GM13977 (cell line): Measurements from ENCODE around the gene TXNL4B.

ENCODE experiments used
- DNase-seq: peaks from one replicate; pipeline ENCODE4 v3.0.0; 2012; ENCODE audit warnings: low spot score
- CTCF ChIP-seq: IDR thresholded peaks from 2 replicates; pipeline ENCODE4 v1.5.1; 2012; ENCODE audit warnings: mild to moderate bottlenecking, control low read depth; ENCODE audit not compliant: insufficient read depth; ENCODE audit errors: extremely low read depth, missing control alignments
- in situ Hi-C: fragments of 300-500 bp; cut with MboI; formaldehyde crosslinking; loops from one replicate; pipeline ENCODE4 v1.12.0; 2022; ENCODE audit warnings: low sequenced_read_pairs, low pct_unique_long_range_greater_than_20kb, mixed read lengths, inconsistent platforms; ENCODE audit not compliant: unreplicated experiment

The TXNL4B gene

GRCh38 chr16:72109300-72109699 is 15.9 kb upstream of the TXNL4B start:
- in situ Hi-C loops = no loop called here
- no peak for TF ChIP-seq CTCF

GRCh38 chr16:72108353-72109102 is 15.1 kb upstream of the TXNL4B start:
- in situ Hi-C loops = no loop called here
- TF ChIP-seq CTCF = no peak
- no peak for DNase-seq

More at GRCh38 chr16:72109300-72109699, 15.9 kb upstream of the TXNL4B start:
- DNase-seq = no peak

DNA sequence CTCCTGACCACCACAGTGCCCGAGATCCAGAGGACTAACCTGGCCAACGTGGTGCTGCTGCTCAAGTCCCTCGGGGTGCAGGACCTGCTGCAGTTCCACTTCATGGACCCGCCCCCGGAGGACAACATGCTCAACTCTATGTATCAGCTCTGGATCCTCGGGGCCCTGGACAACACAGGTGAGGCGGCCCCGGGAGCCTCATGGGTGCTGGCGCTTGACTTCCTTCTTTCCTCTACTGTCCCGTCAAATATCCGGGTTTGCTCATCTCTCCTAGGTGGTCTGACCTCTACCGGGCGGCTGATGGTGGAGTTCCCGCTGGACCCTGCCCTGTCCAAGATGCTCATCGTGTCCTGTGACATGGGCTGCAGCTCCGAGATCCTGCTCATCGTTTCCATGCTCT is 14.0 kb upstream of the TXNL4B start:
- DNase-seq = no peak
- TF ChIP-seq CTCF = no peak
- in situ Hi-C loops = no loop called here

DNA sequence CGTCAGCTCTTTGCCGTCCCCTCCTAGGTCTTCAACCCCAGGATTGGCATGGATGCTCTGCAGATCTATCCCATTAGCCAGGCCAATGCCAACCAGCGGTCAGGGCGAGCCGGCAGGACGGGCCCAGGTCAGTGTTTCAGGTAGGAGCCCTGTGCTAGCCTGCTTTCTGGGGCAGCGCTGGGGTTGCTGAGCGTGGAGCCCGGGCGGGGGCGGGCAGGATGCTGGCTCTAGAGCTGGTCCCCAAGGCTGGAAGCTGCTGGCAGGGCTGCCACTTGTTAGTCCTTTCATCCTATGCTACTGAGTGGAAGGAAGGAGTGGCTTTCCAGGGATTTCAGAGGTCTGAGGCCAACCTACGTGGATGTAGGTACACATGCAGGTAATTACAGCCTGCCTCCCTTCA is 12.6 kb upstream of the TXNL4B start:
- in situ Hi-C loops = no loop called here

GRCh38 chr16:72104905-72105304 is 11.5 kb upstream of the TXNL4B start:
- no peak for TF ChIP-seq CTCF
- DNase-seq = no peak
- in situ Hi-C loops = no loop called here

More for the DNA sequence above, 12.6 kb upstream of the TXNL4B start:
- TF ChIP-seq CTCF = no peak
- DNase-seq = no peak

DNA sequence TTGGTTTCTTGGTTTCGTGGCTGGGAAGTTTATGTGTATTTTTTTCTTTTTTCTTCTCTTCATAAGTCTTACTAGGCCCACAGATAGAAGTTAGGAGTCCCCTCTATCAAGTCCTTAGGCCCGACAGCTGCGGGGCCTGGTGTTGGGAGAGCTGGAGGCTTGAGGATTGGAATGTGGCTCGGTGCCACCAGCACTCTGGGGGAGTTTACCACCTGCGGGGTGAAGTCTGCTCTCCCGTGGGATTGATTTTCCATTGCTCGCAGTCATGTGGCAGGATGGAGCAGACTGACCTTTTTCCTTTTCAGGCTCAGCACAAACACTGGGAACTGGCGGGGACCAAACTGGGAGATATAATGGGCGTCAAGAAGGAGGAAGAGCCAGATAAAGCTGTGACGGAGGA is 7.8 kb upstream of the TXNL4B start:
- in situ Hi-C loops = no loop called here
- TF ChIP-seq CTCF = no peak
- no peak for DNase-seq
